AG04450 (cell line): ENCODE data around the gene MICAL2. TPM values are rescaled to one million over a fixed set of nuclear protein-coding genes. Genes with fewer than 3 reads are reported as not detected.

Experiments used
- CTCF ChIA-PET: fragments of 300-600, 350-600 bp; formaldehyde crosslinking; extraction: SDS; loops from one replicate; lab custom pipeline; 2022; ENCODE audit warnings: antibody characterized with exemption, inconsistent platforms; lab: Charles Lee
- POLR2A ChIA-PET: fragments of 350-600 bp; formaldehyde crosslinking; extraction: SDS; loops from one replicate; lab custom pipeline; 2021; ENCODE audit warnings: antibody characterized with exemption, inconsistent platforms; lab: Yijun Ruan, JAX
- DNase-seq: peaks from one replicate; pipeline ENCODE4 v3.0.0-alpha.2; 2011; ENCODE audit warnings: low read depth, low spot score
- H3K27ac ChIP-seq: one replicate; pipeline ENCODE4 v1.5.1; 2012; ENCODE audit warnings: low read depth, low read length, control low read depth
- H3K27me3 ChIP-seq: one replicate; pipeline ENCODE4 v1.6.0; 2012; ENCODE audit warnings: low read length; ENCODE audit not compliant: control insufficient read depth, insufficient read depth
- H3K4me3 ChIP-seq: 2 replicates; pipeline ENCODE4 v1.5.1; 2011; ENCODE audit warnings: mild to moderate bottlenecking, low read depth, low read length, control low read depth
- H3K9me3 ChIP-seq: 2 replicates; pipeline ENCODE4 v1.5.1; 2012; ENCODE audit warnings: low read length; ENCODE audit not compliant: control insufficient read depth, insufficient read depth
- polyA plus RNA-seq: library from polyadenylated mRNA; depleted of rRNA; stranded (reverse); fragments of >200 nt; gene quantifications from 2 replicates; pipeline ENCODE4 v1.2.3, GENCODE V29; 2011
- TF ChIP-seq, protein P1 (sequence below): IDR thresholded peaks from 2 replicates; pipeline ENCODE4 v1.5.1; 2011; ENCODE audit warnings: low read depth, low read length, control low read depth, inconsistent platforms

The MICAL2 gene
- polyA plus RNA-seq, 1 experiment, result 171 TPM

DNA sequence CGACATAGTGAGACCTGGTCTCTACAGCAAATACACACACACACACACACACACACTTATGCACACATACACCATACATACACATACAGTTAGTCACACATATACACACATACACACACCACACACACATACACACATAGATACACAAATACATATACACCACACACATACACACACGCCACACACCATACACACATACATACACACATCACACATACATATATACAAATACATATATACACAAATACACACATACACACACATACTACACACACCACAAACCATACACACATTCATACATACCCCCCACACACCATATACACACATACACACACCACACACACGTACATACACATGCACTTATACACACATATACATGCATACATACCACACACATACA lies 57.7 kb downstream of the MICAL2 start:
- Histone ChIP-seq H3K27me3 (no peaks in the 10 kb centered on the region), H3K27ac (peak overlapping the region; percentile 96), H3K9me3 (no peaks in the 10 kb centered on the region), H3K4me3 (no peak overlapping the region)
- ChIA-PET POLR2A (interaction anchor here (1.4 kb wide), 1 partner anchor 14 kb away, joined by 3 read pairs; no protein-coding TSS in a partner anchor), CTCF (interaction anchor here (0.6 to 0.7 kb wide), 2 partner anchors 57 to 110 kb away, joined by 3 to 5 read pairs; no protein-coding TSS in a partner anchor)
- DNase-seq, result no peak
- TF ChIP-seq, protein P1, sequence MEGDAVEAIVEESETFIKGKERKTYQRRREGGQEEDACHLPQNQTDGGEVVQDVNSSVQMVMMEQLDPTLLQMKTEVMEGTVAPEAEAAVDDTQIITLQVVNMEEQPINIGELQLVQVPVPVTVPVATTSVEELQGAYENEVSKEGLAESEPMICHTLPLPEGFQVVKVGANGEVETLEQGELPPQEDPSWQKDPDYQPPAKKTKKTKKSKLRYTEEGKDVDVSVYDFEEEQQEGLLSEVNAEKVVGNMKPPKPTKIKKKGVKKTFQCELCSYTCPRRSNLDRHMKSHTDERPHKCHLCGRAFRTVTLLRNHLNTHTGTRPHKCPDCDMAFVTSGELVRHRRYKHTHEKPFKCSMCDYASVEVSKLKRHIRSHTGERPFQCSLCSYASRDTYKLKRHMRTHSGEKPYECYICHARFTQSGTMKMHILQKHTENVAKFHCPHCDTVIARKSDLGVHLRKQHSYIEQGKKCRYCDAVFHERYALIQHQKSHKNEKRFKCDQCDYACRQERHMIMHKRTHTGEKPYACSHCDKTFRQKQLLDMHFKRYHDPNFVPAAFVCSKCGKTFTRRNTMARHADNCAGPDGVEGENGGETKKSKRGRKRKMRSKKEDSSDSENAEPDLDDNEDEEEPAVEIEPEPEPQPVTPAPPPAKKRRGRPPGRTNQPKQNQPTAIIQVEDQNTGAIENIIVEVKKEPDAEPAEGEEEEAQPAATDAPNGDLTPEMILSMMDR, result no peak

DNA sequence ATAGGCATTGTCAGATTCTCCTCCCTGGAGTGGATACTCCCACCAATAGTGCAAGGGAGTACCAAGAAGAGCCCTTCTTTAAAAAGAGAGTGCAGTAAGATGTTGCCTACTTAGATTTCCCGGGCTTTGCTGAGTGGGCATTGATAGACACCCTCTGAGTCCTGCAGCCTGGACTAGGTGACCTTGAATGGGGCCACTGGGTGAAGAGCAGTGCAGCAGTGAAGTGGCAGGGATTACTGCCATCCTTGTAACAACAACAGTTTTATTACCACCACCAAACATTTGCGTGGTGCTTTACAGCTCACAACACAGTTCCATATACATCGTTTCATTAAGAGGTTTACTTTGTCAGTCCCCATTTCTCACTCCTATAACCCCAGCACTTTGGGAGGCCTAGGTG lies 59.4 kb downstream of the MICAL2 start:
- Histone ChIP-seq H3K27ac (peak overlapping the region; percentile 12), H3K27me3 (no peaks in the 10 kb centered on the region), H3K4me3 (no peak overlapping the region), H3K9me3 (no peaks in the 10 kb centered on the region)
- TF ChIP-seq, protein P1, result no peak
- CTCF ChIA-PET, result no interaction called here
- no peak for DNase-seq
- POLR2A ChIA-PET, result no interaction called here

DNA sequence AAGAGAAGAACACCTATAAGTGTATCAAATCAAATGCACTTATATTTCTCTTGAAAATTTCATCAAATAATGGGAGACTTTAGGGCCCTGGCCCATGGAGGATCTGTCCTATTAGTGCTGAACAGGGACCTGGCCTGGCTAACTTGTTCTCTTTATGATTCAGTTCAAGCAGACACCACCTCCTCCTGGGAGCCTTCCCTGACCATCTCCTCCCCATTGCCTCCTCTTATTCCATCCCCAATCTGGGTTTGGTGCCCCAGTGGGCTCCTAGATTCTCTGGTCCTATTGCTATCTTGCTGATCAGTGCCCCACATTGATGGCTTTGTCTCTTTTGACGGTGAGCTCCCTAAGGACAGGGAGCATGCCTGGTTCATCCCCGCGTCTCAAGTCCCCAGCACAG lies 60.1 kb downstream of the MICAL2 start:
- Histone ChIP-seq H3K9me3 (no peaks in the 10 kb centered on the region), H3K27ac (peak overlapping the region; percentile 68), H3K27me3 (no peaks in the 10 kb centered on the region), H3K4me3 (no peak overlapping the region)
- TF ChIP-seq, protein P1, result no peak
- DNase-seq, result no peak
- ChIA-PET POLR2A (interaction anchor here (1.0 kb wide), 1 partner anchor 12 kb away, joined by 3 read pairs; no protein-coding TSS in a partner anchor), CTCF (no interaction called here)

DNA sequence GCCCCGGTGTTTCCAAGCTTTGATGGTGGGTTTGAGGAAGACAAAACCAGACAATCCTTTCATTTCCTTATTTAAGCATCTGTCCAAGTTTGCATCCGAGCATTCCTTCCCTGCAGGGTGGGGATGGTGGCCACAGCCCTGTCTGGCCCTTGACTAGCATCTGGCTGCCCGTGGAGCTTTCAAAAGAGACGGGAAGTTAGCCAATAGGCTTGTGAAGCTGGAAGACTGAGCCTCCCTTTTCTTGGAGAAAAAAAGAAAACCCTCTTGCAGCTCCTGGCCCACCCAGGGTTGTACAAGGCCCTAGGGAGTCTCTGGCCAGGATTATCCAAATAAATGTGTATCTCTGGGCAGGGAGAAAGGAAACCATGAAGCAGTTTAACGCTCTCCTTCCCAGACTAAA lies 60.6 kb downstream of the MICAL2 start:
- POLR2A ChIA-PET, result interaction anchor here (0.8 to 1.0 kb wide), 2 partner anchors 12 kb away, joined by 3 to 4 read pairs; no protein-coding TSS in a partner anchor
- no peak for DNase-seq
- H3K27ac ChIP-seq, result peak overlapping the region; percentile 68
- no peaks in the 10 kb centered on the region for H3K27me3 ChIP-seq
- CTCF ChIA-PET, result no interaction called here
- TF ChIP-seq, protein P1, result no peak
- H3K9me3 ChIP-seq, result no peaks in the 10 kb centered on the region
- no peak overlapping the region for H3K4me3 ChIP-seq

DNA sequence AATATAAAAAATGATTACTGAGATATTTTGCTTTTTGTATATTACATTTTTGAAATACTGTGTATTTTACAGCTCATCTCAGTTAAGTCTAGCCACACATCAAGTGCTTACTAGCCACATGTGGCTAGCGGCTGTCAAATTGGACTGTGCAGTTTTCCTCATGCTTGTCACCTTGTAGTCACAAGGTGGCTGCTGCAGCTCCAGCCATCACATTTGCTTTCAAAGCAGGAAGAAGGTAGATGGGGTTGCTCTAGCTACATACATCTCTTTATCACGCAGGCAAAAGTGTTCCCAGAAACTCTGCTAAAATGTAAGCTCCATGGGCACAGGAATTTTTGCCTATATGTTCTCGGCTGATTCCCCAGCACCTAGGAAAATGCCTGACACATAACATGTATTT lies 61.5 kb downstream of the MICAL2 start:
- Histone ChIP-seq H3K9me3 (no peaks in the 10 kb centered on the region), H3K27ac (peak overlapping the region; percentile 11), H3K27me3 (no peaks in the 10 kb centered on the region), H3K4me3 (no peak overlapping the region)
- TF ChIP-seq, protein P1, result no peak
- ChIA-PET POLR2A (no interaction called here), CTCF (interaction anchor here (1.2 kb wide), 1 partner anchor 65 kb away, joined by 3 read pairs; no protein-coding TSS in a partner anchor)
- no peak for DNase-seq
